Fibroblast of the conjunctiva (primary cell): Measurements from ENCODE around the gene RBM5.

Experiments
- DNase-seq: peaks from one replicate; pipeline ENCODE4 v3.0.0-alpha.2; 2010; ENCODE audit warnings: low read depth

RBM5 gene

GRCh38 chr3:50139308-50139707 lies 50.6 kb downstream of the RBM5 start:
- DNase-seq, result no peak

DNA sequence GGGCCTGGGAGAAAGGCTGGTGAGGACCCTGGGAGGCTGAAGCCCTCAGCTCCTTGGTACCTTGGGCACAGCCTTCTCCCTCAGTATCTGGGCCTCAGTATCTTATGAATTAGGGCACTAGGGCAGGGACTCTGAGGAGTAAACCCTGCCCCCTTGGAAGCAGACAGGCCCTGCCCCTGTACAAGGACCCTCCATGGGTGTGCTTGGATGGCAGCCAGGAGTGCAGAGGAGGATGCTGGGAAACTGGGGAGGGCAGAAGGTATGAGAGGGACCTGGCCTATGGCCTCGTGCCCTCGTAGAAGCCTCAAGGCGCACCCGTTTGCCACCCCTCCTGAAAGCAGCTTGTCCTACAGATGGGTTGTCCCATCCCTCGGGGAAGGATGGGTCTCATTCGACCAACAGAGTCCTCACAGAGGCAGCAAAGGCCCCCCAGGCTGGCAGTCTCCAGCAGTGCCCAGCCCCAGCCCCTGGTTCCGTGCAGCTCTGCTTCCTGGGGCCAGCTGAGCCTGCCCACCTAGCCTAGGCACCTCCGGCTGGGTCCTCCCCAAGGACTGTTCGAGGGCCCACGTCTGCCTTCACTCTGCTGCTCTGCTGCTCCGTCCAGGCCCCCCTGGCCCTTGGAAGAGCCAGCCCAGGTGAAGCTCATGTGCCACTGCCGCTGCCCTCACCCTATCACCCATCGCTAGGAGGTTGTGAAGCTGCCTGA lies 51.2 kb downstream of the RBM5 start:
- DNase-seq, result no peak

DNA sequence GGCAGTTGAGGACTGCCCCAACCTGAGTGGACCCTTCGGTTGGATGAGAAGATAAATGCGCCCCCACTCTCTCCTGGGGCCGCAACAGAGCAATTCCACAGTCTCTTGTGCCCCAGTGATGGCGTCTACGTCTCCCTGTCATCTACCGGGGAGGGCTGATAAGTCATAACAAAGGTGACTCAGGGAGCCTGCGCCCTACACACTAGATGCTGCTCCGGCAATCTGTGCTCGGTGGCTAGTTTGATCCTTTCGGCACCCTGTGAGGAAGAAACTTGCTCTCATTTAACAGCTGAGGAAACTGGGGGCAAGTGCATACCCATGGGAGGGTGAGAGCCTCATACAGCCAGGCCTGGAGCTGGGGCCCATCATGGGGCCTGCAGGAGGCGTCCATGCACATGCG lies 52.3 kb downstream of the RBM5 start:
- DNase-seq, result no peak

DNA sequence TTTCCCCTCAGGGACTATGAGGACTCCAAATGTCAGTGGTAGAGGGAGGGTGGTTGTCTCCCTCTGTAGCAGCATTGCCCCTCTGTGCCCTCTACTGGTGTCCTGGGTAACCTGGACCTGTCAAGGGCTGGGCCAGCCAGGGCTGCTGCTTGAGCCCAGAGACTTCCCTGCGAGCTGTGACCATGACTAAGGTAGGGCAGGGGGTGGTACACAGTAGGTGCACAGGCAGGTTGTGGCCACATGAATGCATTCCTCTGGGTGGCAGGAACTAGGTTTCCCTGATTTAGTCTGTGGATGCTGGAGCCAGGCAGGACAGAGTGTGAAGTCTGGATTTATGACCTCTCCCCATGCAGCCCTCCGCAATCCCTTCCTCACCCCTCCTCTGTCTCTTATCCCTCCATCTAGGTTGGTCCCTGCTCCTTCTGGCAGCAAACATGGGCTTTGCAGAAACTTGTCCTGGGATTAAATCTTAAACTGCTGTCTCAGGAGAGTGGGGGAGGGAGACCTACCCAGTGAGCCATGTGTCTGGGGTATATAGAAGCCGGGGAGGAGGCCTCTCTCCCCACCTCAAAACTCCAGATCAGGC lies 57.7 kb downstream of the RBM5 start:
- no peak for DNase-seq

DNA sequence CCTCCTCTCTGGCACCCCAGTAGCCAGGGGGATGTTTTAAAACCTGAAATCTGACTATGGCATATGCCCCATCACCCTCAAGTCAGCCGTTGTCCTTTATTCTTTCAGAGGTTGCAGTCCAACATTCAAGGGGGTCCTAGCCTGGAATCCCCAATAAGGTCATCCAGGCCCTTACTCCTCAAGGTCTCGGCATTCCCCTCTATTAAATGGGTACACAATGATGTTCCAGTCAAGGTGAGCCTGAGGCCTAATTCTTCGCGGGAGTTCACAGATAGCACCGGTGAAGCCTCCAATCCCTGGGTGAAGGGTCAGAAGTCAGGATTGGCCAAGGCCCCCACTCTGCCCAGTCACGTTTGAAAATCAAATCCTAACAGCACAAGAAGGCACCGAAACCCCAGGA lies 58.3 kb downstream of the RBM5 start:
- DNase-seq, result no peak

GRCh38 chr3:50147447-50147846 lies 58.7 kb downstream of the RBM5 start:
- DNase-seq, result no peak

- DNase-seq, result no peak
Observed at GRCh38 chr3:50147861-50148260, 59.1 kb downstream of the RBM5 start.

DNA sequence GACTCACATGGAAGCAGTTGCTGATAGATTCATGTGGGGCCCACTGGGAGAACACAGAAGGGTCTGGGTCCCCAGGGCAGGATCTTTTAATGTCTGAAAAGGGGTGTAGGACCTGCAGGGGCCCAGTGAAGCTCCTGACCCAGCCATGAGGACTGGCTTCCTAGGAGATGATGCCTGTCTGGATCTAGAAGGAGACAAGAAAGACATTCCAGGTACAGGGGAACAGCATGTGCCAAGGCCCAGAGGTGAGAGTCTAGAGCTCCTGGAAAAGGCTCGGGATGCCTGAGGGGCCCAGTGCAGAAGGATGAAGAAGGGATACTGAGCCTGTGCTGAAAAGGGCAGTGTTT lies 61.7 kb downstream of the RBM5 start:
- DNase-seq, result no peak

- no peak for DNase-seq
Observed at GRCh38 chr3:50150863-50151686, 62.4 kb downstream of the RBM5 start.

DNA sequence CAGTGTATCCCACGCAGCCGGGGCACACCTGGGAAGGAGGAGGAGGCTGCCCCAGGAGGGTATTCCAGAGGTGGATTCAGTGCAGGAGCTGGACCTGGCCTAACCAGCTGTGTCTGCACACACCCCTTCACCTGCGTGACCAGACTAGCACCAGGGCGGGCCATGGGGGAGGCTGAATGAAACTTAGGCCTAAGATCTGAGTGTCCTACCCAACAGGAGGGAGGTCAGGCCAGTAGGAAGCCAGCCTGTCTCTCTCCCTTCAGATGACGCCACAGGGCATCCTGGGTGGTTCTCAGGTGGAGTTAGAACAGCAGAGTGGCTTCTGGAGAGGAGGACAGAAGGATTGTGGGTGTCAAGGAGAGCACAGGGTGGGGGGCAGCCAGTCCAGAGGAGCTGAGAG lies 63.0 kb downstream of the RBM5 start:
- no peak for DNase-seq

GRCh38 chr3:50153782-50154475 lies 65.2 kb downstream of the RBM5 start:
- DNase-seq, result no peak

- DNase-seq, result no peak
Observed at GRCh38 chr3:50154476-50154839, 65.7 kb downstream of the RBM5 start.

DNA sequence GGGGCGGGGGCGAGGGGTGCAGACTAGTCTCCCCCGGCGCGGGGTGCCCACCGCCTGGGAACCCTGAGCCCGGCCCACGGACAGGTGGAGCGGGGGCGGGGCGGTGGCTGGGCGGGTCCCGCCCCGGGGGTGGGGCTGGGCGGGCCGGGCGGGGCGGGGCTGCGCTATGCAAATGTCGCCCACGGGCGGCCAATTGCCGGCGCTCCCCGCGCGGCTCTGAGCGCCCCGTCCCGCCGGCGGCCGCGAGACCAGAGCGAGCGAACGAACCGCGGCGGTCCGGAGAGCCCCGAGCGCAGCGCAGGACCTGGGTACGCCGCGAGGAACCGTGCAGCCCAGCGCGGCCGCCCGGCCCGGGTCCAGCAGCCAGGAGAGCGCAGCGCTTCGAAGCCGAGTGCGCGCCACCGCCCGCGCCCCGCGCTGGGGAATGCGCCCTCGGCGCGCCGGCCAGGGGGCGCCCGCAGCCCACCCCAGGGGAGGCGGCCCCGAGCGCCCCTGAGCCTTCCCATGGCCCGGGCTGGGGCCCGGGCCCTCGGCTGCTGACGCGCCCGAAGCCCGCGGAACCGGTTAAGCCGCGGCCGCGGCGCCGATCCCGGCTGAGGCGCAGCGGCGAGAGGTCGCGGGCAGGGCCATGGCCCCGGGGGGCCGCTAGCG lies 66.2 kb downstream of the RBM5 start, which contains the start of gene SEMA3F:
Gene SEMA3F, plus strand, starts transcription at position 485 of the 651 bp plus-strand sequence. CDS start 4,299 bp downstream, outside the sequence.
- DNase-seq, result no peak

DNA sequence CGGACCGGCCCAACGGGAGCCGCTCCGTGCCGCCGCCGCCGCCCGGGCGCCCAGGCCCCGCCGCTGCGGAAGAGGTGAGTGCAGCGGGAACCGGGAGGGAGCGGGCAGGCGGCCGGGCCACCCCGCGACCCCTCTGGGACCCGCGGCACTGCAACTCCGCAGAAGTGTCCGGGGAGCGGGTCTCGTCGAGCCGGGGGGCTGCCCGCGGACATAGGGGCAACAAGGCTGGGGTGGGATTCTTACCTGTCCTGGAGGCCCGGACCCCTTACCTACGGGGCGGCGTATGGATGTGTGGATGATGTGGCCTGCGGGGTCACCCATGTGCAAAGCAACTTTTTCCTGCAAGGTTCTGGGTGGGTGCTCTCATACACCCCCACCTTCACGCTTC lies 66.8 kb downstream of the RBM5 start:
- no peak for DNase-seq

GRCh38 chr3:50155891-50156290 lies 67.2 kb downstream of the RBM5 start:
- no peak for DNase-seq

- DNase-seq, result no peak
Observed at GRCh38 chr3:50156549-50157493, 68.1 kb downstream of the RBM5 start.

DNA sequence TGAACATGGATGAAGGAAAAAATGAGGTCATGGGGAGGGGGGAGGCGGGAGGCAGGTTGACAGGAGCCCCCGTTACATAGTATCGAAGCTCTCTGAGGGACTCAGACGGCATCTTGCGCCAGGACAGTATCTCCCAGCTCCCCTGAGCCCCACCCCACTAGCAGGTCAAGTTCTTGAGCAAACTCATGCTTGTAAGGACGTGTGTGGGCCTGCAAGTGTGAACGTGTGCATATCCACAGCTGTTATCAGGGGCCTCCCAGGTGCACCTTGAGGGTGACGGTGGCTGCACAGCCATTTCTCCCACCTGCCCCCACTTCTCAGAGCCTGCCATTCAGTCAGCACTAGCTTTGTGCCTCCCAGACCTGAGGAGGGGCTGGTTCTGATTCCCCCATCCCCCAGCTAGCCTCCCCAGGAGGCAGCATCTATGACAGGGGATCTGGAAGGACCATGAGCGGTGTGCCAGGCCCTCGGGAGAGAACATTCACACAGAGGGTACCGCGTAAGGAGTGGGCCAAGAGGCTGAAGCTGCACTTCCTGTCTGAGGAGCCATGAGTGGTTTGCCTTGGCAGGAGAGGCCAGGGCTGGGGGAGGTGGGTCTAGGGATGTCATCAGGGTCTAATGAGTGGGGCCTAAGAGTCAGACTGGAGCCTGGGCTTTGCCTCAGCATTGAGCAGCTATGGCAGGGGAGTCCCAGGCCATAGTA lies 69.3 kb downstream of the RBM5 start:
- DNase-seq, result no peak

DNA sequence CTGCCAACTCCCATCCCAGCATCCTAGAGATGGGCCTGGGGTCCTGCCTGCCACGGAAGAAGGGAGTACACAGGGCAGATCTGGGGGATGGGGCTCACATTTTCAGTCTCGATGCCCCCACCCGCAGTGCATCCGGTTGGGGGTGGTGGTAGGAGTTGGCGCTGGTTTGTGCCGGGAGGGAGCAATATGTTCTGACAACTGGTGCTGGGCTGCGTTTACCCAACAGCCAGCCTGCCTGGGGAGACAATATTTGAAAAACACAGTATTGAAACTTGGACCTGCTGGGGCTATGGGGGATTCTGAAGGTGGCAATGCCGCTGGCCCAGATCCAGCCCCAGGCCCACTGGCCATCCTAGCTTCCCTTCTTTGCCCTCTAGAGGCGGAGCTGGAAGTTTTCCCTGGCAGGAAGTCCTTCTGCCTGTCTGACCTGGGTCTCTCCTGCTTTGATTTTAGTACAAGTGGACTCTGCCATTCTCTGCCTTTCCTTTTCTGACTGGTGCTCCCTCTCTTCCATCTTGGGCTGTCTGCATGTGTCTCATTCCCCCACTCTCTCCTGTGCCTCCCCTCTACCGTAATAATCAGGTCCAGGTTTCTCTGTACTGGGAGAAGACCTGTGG lies 69.9 kb downstream of the RBM5 start:
- no peak for DNase-seq

GRCh38 chr3:50160561-50160983 lies 71.9 kb downstream of the RBM5 start:
- DNase-seq, result no peak

DNA sequence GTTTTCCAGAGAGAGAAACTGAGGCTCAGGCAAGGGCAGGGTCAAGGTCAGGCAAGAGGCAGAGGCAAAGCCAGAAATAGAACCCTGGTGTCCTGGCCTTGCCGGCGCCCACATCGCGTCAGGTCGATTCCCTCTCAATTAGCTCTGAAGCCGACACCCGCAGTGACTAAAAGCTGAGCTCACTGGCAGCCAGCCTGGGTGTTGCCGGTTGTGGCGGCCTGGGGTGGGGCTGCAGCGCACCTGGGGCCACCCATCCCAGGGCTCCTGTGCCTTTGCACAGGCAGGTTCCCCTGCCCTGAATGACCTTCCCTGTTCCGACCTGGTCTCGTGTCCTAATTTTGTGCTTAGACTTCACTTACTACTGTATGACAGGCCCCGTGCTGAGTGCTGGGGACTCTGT lies 72.6 kb downstream of the RBM5 start:
- no peak for DNase-seq
